Spinal cord (tissue), 10 donors: ENCODE measurements around the gene PHF2. TPM values are rescaled to one million over a fixed set of nuclear protein-coding genes. Genes with fewer than 3 reads are reported as not detected.

ENCODE experiments used
- DNase-seq, 6 donors: peaks; one replicate each; pipeline versions ENCODE4 v3.0.0 to v3.0.0-alpha.2; 2013 to 2015; ENCODE audit warnings: low spot score in 6 of 6, low read depth in 4 of 6
- H3K27ac ChIP-seq: one replicate; pipeline ENCODE4 v1.5.1; 2013; ENCODE audit warnings: low read depth, low read length, control low read depth
- H3K27me3 ChIP-seq: one replicate; pipeline ENCODE4 v1.6.1; 2013; ENCODE audit warnings: low read length; ENCODE audit not compliant: control insufficient read depth, insufficient read depth
- H3K36me3 ChIP-seq: one replicate; pipeline ENCODE4 v1.6.1; 2013; ENCODE audit warnings: low read length; ENCODE audit not compliant: control insufficient read depth, insufficient read depth
- H3K4me1 ChIP-seq: one replicate; pipeline ENCODE4 v1.6.1; 2013; ENCODE audit warnings: low read length; ENCODE audit not compliant: control insufficient read depth, insufficient read depth
- H3K4me3 ChIP-seq: one replicate; pipeline ENCODE4 v1.5.1; 2013; ENCODE audit warnings: low read depth, low read length, control low read depth
- H3K9me3 ChIP-seq: one replicate; pipeline ENCODE4 v1.6.1; 2013; ENCODE audit warnings: low read length; ENCODE audit not compliant: control insufficient read depth, insufficient read depth
- WGBS: methylation state at CpG from one replicate; pipeline ENCODE4 v1.1.5; 2013; ENCODE audit warnings: missing lambda C conversion rate; ENCODE audit not compliant: insufficient coverage; 5-methylcytosine and 5-hydroxymethylcytosine counted together
- polyA plus RNA-seq, 2 donors: library from polyadenylated mRNA; unstranded; fragments of 120-200 nt; gene quantifications; one replicate each; pipeline ENCODE4 v1.2.1, GENCODE V29; 2013; ENCODE audit not compliant: insufficient read length in 2 of 2
- total RNA-seq, 2 donors: library from RNA; depleted of rRNA in 1 of 2; stranded (reverse); fragments of 120-200 nt in 1 of 2; fragments of >200 nt in 1 of 2; gene quantifications; one replicate each; pipeline versions ENCODE4 v1.2.3 to v1.2.4, GENCODE V29; 2013 to 2014
- donor health status: healthy.

PHF2 gene
- total and polyA plus RNA-seq, 4 donors: 23.3 to 61.1 (median 43.4) TPM

GRCh38 chr9:93645149-93645889 is 68.9 kb downstream of the PHF2 start:
- Histone ChIP-seq H3K9me3 (no peaks in the 10 kb centered on the region), H3K4me3 (no peak overlapping the region), H3K4me1 (no peaks in the 10 kb centered on the region), H3K36me3 (peaks cover 56% of the 10 kb centered on the region), H3K27ac (no peak overlapping the region), H3K27me3 (no peaks in the 10 kb centered on the region)
- WGBS: 95% methylated on average over 28 of the region's 28 CpGs
- no peak for DNase-seq

DNA sequence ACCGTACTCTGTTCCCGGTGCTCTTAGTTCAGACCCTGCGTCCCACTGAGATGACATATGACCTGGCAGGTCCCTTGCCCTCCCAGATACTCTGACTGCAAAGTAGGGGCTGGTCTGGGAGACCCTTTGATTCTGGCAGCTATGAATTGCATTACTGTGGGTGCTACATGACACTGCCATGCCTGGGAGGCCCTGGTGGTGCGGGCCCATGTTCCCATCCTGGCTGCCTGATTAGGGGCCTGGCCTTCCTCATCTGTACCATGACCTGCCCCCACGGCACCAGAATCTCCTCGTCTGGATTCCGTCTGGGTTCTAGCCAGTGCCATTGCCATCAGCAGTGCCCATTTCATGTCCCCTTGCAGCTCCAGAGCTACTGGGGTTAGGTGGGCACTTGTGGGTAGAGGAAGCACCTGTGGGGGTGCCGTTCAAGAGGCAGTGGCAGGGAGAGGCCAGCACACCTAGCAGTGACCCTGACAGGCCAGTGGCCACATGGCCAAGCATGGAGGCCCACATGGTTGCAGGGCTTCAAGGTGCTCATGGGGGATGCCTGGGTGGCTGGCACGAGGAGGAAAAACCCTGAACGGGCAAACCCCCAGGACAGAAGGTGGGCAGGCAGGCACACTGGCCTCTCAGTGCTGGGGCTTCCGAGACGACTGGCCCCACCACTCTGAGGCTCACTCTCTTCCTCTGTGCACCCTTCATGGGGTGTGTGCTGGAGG is 69.7 kb downstream of the PHF2 start:
- Histone ChIP-seq H3K4me1 (no peaks in the 10 kb centered on the region), H3K27ac (no peak overlapping the region), H3K27me3 (no peaks in the 10 kb centered on the region), H3K36me3 (peaks cover 60% of the 10 kb centered on the region), H3K4me3 (no peak overlapping the region), H3K9me3 (no peaks in the 10 kb centered on the region)
- 95% methylated on average over 12 of the region's 12 CpGs for WGBS
- DNase-seq: no peak

DNA sequence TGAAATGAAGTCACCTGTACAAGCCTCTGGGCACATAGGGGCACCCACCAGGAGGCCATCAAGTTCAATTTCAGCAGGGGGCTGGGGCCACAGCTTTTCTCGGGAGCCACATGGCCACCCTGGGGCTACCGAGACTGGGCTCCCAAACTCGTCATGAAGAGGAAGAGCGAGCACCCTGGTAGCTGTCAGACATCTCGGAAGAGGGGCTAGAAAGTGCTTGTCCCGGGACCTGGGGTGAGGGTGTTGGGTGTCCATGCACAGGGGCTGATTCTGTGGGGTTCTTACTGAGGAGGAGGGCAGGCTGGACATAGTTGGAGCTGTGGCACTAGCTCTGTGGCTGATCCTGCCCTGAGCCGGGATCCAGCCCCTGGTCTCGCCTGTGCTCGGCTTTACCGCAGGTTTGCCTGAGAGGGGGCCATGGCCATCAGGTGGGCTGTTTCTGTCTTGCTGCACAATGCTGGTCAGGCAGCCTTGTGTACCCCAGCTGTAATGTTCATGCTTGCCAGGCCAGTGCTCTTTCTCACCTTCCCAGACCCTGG is 70.3 kb downstream of the PHF2 start:
- Histone ChIP-seq H3K4me3 (no peak overlapping the region), H3K27ac (no peak overlapping the region), H3K27me3 (no peaks in the 10 kb centered on the region), H3K9me3 (no peaks in the 10 kb centered on the region), H3K36me3 (peaks cover 66% of the 10 kb centered on the region), H3K4me1 (no peaks in the 10 kb centered on the region)
- no peak for DNase-seq
- 96% methylated on average over 10 of the region's 10 CpGs for WGBS

GRCh38 chr9:93648181-93648580 is 71.8 kb downstream of the PHF2 start:
- no peak overlapping the region for H3K27ac ChIP-seq
- DNase-seq: no peak
- H3K4me1 ChIP-seq: no peaks in the 10 kb centered on the region
- H3K4me3 ChIP-seq: no peak overlapping the region
- whole genome bisulfite sequencing: 95% methylated on average over 3 of the region's 5 CpGs
- H3K36me3 ChIP-seq: peaks cover 76% of the 10 kb centered on the region
- H3K27me3 ChIP-seq: no peaks in the 10 kb centered on the region
- no peaks in the 10 kb centered on the region for H3K9me3 ChIP-seq

DNA sequence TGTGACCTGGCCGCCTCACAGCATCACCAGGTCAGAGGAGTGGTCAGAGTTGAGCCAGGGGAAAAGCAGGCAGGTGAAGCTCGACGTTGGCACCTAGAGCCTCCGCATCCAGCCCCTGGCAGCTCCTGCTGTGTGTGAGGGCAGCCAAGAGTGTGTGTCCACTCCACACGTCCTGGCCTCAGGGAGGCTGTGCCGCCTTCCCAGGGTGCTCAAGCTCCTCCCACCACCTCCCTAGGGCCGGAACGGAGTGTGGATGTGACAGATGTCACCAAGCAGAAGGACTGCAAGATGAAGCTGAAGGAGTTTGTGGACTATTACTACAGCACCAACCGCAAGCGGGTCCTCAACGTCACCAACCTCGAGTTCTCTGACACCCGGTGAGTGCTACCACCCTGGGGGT is 72.5 kb downstream of the PHF2 start:
- no peak for DNase-seq
- no peak overlapping the region for H3K27ac ChIP-seq
- no peaks in the 10 kb centered on the region for H3K9me3 ChIP-seq
- no peak overlapping the region for H3K4me3 ChIP-seq
- peaks cover 76% of the 10 kb centered on the region for H3K36me3 ChIP-seq
- no peaks in the 10 kb centered on the region for H3K27me3 ChIP-seq
- no peaks in the 10 kb centered on the region for H3K4me1 ChIP-seq
- WGBS: 100% methylated on average over 1 of the region's 13 CpGs

DNA sequence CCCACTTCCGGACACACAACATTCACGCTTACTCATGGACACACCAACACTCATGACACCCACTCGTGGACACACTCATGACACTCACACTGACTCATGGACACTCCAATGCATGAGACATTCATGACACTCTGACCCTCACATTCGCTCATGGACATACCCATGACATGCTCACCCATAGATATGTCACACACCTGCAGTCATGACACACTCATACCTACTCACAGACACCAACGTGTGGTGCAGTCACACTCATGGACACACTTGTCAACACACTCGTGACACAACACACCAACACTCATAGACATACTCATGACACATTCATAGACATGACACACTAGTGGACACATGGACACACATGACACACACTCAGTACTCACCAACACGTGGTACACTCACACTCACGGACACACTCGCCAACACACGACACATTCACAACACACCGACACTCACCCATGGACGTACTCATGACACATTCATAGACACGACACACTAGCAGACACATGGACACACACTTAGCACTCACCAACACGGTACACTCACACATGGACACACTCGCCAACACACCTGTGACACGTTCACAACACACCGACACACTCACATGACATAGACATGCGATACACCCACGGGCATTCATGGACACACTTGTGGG is 73.4 kb downstream of the PHF2 start:
- Histone ChIP-seq H3K36me3 (peaks cover 76% of the 10 kb centered on the region), H3K9me3 (no peaks in the 10 kb centered on the region), H3K27ac (no peak overlapping the region), H3K4me1 (no peaks in the 10 kb centered on the region), H3K4me3 (no peak overlapping the region), H3K27me3 (no peaks in the 10 kb centered on the region)
- DNase-seq: no peak
- 91% methylated on average over 19 of the region's 19 CpGs for WGBS

GRCh38 chr9:93650448-93650847 is 74.1 kb downstream of the PHF2 start:
- H3K9me3 ChIP-seq: no peaks in the 10 kb centered on the region
- H3K27me3 ChIP-seq: no peaks in the 10 kb centered on the region
- no peak overlapping the region for H3K4me3 ChIP-seq
- DNase-seq: no peak
- H3K36me3 ChIP-seq: peaks cover 74% of the 10 kb centered on the region
- H3K27ac ChIP-seq: no peak overlapping the region
- no peaks in the 10 kb centered on the region for H3K4me1 ChIP-seq
- WGBS: 96% methylated on average over 6 of the region's 11 CpGs

- H3K36me3 ChIP-seq: peaks cover 74% of the 10 kb centered on the region
- no peaks in the 10 kb centered on the region for H3K4me1 ChIP-seq
- 95% methylated on average over 5 of the region's 5 CpGs for WGBS
- no peaks in the 10 kb centered on the region for H3K27me3 ChIP-seq
- no peaks in the 10 kb centered on the region for H3K9me3 ChIP-seq
- H3K4me3 ChIP-seq: no peak overlapping the region
- no peak overlapping the region for H3K27ac ChIP-seq
- no peak for DNase-seq
These were observed 75.2 kb downstream of the PHF2 start for GRCh38 chr9:93651521-93651950.

GRCh38 chr9:93652604-93653592 is 76.5 kb downstream of the PHF2 start:
- no peaks in the 10 kb centered on the region for H3K27me3 ChIP-seq
- DNase-seq: no peak
- H3K27ac ChIP-seq: no peak overlapping the region
- no peaks in the 10 kb centered on the region for H3K4me1 ChIP-seq
- peaks cover 80% of the 10 kb centered on the region for H3K36me3 ChIP-seq
- WGBS: 94% methylated on average over 21 of the region's 24 CpGs
- H3K4me3 ChIP-seq: no peak overlapping the region
- H3K9me3 ChIP-seq: no peaks in the 10 kb centered on the region
